Measurements from ENCODE around the gene RFLNA.

DNA sequence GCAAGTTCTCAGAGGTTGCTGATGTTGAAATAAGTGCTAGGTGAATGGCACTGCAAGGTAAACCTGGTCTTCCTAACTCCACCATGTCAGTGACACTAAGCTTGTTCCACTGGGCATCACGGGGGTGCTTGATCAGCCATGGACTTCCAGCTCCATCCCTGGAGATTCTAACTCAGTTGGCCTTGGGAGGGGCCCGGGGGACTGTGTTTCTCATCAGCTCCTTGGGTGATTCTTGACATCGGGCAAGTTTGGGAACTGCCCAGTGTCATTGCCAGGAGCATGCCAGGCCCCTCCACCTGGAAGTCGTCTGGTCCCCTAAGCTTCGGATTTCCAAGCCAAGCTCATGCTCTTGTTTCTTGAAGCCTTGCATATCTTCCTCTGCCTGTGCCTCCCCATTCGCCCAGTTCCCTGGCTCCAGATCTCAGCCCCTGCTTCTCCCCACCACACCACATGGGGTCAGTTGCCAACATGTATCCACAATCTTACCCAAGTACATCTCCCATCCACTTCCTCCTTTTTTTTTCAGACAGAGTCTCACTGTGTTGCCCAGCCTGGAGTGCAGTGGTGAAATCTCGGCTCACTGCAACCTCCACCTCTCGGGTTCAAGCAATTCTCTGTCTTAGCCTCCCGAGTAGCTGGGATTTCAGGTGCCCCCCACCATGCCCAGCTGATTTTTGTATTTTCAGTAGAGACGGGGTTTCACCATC lies 30.7 kb upstream of the RFLNA start:
- TF ChIP-seq EP300 (conservative IDR thresholded peaks at IDR 0.05; ENCODE audit: poor library complexity, severe bottlenecking) (no peak), CTCF (IDR thresholded peaks at IDR 0.05; ENCODE audit: poor library complexity, severe bottlenecking) (no peak), TAF1 (IDR thresholded peaks at IDR 0.05; ENCODE audit: low read depth) (no peak), EZH2 (IDR thresholded peaks at IDR 0.05; ENCODE audit: borderline replicate concordance, insufficient read depth, low read length, poor library complexity, severe bottlenecking) (no peak), REST (IDR thresholded peaks at IDR 0.05; ENCODE audit: borderline replicate concordance) (no peak), SMC3 (conservative IDR thresholded peaks at IDR 0.05; ENCODE audit: poor library complexity) (no peak), RAD21 (conservative IDR thresholded peaks at IDR 0.05) (no peak), POLR2AphosphoS5 (IDR thresholded peaks at IDR 0.05) (no peak)
